HG02571 (cell line): ENCODE data around the gene PRDM12.

Experiments used
- ATAC-seq: cut with Tn5 transposase; IDR thresholded peaks from one replicate; pipeline ENCODE4 v1.9.1; 2021; ENCODE audit warnings: mild to moderate bottlenecking, moderate library complexity; ENCODE audit not compliant: unreplicated experiment

The PRDM12 gene

GRCh38 chr9:130664251-130665028 is at the start of gene PRDM12:
PRDM12 (plus strand) TSS chr9:130664594; CDS start chr9:130664654, 60 bp downstream.
- ATAC-seq = no peak

- no peak for ATAC-seq
Observed at GRCh38 chr9:130616451-130616850, 47.9 kb upstream of the PRDM12 start.

- no peak for ATAC-seq
Observed at GRCh38 chr9:130623466-130623865, 40.9 kb upstream of the PRDM12 start.

GRCh38 chr9:130624154-130624553 is 40.2 kb upstream of the PRDM12 start:
- ATAC-seq = no peak

GRCh38 chr9:130626249-130626996 is 38.0 kb upstream of the PRDM12 start:
- no peak for ATAC-seq

GRCh38 chr9:130627051-130627450 is 37.3 kb upstream of the PRDM12 start:
- ATAC-seq = no peak

GRCh38 chr9:130627896-130628792 is 36.2 kb upstream of the PRDM12 start:
- no peak for ATAC-seq

GRCh38 chr9:130629443-130630070 is 34.8 kb upstream of the PRDM12 start:
- ATAC-seq = no peak

- no peak for ATAC-seq
Observed at GRCh38 chr9:130630071-130630450, 34.3 kb upstream of the PRDM12 start.

- ATAC-seq = no peak
Observed at GRCh38 chr9:130630506-130631330, 33.7 kb upstream of the PRDM12 start.

- ATAC-seq = no peak
Observed at GRCh38 chr9:130631331-130632080, 32.9 kb upstream of the PRDM12 start.

- ATAC-seq = no peak
Observed at GRCh38 chr9:130632081-130632710, 32.2 kb upstream of the PRDM12 start.

- ATAC-seq = no peak
Observed at GRCh38 chr9:130632841-130633240, 31.6 kb upstream of the PRDM12 start.

- no peak for ATAC-seq
Observed at GRCh38 chr9:130633336-130634190, 30.8 kb upstream of the PRDM12 start.

GRCh38 chr9:130634191-130634768 is 30.1 kb upstream of the PRDM12 start:
- ATAC-seq = no peak

- no peak for ATAC-seq
Observed at GRCh38 chr9:130634801-130635200, 29.6 kb upstream of the PRDM12 start.

- ATAC-seq = no peak
Observed at GRCh38 chr9:130635306-130635705, 29.1 kb upstream of the PRDM12 start.
